ENCODE data around the gene IFIH1.

The IFIH1 gene

DNA sequence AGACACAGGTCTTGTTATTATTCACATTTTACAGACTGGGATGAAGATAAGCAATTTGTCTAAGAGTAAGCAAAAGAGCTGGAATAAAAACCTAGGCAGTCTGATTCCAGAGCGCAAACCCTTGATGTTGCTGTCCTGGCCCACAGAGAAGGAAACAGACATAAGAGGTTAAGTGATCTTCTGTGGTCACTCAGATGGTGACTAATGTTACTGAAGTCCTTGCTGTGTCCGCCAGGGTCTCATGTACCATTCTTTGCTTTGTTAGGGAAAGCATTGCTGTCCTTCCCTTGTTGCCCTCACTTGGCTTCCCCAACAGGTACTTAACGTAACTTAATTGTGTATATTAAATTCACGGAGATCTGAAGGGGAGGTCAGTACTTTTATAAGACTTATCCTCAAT lies 60.3 kb downstream of the IFIH1 start:
- DNase-seq (ENCODE audit: low read depth, low spot score), result no peak

DNA sequence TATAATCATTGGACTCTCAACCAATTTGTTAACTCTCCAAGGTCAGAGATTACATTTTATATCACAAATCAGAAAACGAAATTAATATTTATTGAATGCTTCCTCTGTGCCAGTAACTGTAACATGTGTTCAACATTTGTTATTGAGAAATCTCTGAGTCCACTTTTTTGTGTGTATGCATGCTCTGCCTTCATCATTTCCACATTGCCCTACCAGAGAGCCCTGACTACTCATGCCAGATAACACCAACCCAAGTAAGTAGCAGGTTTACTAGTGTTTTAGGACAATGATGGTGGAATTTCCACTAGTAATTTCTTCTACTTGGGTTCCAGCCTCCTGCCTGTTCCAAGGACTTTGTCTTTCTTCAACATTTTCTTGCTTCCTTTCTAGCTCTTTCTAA lies 61.1 kb downstream of the IFIH1 start:
- DNase-seq (ENCODE audit: low read depth, low spot score), result no peak

DNA sequence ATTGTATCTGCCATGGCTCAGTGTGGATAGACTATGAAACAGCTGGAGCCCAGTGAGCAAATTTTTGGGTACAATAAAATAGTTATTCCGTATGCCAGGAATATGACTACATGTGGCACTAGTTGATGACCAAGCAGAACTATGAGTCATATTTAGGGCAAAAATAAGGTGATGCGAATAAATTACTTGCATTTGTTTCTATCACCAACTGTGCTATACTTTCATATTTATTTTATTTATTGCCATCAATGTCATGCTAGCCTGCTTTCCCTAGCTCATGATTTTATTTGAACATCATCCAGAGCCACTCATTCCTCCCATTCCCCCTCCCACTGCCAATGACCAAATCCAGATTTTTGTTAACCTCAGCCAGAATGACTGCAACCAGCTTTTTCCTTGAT lies 61.9 kb downstream of the IFIH1 start:
- DNase-seq (ENCODE audit: low read depth, low spot score), result no peak

DNA sequence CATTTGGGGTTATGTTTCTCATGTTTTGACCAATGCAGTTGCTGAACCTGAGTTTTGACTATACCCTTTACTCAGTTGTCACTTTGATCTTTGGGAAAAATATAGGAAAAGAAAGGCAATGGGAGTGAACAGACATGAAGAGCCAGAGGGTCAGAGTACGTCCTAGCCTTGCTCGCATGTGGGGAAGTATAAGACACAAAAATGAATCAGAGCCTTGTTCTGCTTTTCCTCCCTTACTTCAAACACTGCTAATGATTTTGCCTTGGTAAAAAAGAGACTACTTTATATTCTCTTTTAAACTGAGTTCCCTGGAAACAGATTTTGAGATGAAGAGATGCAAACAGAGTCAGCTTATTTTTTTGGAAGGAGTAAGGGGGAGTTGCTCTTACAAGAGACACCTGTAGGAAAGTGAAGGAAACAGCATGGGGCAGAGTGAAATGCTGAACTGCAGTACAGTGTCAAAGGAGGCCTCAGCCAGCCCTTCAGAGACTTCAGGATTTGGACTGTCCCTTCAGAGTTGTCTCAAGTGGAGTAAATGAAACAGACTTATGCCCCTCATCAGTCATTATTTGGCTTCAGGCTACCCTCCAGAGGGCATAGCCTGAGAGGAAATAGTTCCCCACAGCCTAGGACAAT lies 64.1 kb downstream of the IFIH1 start:
- no peak for DNase-seq (ENCODE audit: low read depth, low spot score)

DNA sequence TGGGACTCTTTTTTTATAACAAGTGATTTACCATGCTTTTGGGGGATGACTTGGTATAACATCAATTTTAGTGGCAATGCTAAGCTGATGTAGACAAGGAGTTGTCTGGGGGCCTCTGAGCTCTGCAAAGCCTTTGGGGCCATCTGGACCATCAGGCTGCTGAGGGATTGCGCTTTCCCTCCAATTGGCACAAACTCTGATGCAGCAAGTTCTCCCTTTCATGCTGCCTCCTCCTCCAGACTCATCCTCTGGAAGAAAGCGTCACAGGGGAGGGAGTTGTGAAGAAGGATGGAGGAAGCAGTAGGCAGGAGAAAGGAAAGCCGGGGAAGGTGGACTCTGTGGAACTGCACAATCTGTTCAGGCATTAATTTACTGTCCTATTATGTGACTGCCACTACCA lies 65.0 kb downstream of the IFIH1 start:
- DNase-seq (ENCODE audit: low read depth, low spot score), result no peak

DNA sequence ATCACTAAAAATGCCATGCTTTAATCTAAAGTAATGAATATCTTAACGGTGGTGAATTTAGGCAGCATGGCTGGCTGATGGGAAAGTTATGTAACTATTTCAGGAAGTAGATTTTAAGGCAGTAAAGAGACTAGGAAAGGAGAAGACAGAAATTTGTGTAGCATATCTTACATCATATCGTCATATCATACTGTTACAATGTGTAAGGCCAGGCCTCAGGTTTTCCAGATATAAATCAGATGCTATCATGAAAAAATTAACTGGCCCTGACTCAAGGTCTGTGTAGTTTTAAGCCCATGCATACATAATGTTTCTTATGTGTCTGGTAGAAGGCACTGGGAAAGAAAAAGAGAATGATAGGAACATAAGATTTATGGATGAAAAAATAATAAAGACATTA lies 66.3 kb downstream of the IFIH1 start:
- DNase-seq (ENCODE audit: low read depth, low spot score), result no peak

DNA sequence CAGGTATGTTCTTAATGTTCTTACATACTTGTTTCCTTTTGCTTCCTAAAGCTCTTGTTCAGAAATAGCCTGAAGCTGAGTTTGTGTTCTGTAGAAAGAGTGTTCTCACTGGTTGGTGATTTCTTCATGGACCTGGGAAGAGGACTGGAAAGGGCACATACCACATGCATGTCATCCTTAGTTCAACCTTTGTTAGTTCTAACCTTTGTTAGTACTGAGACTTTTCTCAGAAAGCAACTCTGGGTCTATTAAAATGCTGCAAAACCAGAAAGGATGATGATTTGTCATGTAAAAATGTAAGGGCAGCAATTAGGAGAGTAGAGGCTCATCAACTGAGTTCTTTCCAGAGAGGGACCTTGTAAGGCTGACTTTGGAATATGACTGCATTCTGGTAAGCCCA lies 72.7 kb downstream of the IFIH1 start:
- DNase-seq (ENCODE audit: low read depth, low spot score), result no peak

DNA sequence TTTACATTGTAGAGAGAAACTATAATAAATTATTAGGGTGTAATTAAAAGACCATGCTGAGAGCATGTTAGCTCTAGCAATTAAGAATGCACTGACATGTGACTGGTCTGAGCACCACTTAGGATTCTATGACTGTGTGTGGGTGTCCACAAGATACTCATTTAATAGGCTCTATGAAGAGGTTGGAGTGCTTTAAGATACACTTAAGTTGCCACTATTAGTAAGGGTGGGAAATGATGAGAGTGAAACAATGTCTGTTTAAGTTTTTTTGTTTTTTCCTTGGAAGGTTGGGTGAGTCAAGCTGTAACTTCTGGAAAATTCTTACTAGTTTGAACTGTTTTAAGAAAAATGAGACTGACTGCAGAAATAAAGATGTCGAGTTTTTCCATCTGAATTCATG lies 73.4 kb downstream of the IFIH1 start:
- no peak for DNase-seq (ENCODE audit: low read depth, low spot score)

DNA sequence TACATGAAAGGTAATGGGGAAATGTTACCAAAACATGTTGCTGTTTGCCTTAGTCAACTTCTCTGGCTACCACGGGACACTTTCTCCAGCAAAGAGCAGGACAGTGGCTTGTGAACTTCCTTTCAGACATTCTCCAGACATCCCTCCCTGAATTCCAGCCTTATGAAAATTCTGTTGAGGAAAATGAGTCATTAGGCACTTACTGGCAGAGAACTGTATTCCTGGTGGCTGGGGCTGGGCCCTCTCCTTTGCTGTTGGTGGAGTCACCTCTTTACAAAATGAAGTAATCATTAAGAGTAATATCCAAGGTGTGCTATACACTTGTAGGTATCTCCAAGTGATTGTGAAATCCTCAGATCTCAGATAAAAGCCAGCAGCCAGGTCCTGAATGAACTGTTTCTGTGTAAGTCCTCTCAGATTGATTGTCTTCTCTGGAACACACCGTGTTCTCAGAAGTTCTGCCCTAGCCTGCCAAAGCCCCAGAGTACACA lies 73.9 kb downstream of the IFIH1 start:
- no peak for DNase-seq (ENCODE audit: low read depth, low spot score)

DNA sequence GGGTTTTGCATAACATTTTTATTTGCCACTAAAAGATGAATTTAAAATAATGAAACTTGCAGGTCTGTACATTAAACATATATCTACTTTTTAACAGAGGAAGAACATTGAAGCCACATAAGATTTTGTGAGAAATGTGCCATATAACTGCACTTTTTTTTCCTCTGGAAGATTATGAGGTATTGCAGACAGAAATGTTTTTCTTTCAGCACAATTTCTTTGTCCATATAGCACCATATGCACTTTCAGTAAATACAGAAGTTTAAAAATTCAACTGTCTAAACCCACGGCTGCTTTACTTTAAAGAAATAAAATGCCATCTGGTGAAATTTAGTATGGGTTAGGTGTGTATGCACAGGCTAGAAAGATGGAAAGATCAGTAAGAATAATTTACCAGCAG lies 74.8 kb downstream of the IFIH1 start:
- no peak for DNase-seq (ENCODE audit: low read depth, low spot score)

DNA sequence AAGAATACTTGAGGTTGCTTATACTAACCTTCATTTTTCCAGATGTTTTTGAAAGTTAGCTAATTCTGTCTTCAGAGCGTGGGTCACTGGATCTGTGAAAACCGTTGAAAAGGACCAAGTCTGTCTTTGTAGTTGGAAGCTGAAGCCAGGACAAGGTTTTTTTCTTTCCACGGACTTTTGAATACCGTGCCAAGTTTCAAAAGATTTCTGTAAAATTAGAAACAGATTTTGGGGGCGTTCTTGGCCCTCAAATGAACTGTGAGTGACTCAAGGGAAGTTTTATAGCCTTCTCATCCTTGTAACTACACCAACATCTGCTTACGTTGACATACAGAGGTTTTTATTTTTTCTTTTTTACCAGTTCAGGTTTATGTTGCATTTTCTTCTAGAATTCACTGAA lies 75.2 kb downstream of the IFIH1 start, which contains the start of gene FAP:
TSS of gene FAP (minus strand) at position 152 of the 400 bp plus-strand sequence. CDS start at position 34, 118 bp downstream.
- DNase-seq (ENCODE audit: low read depth, low spot score), result peak; percentile 40

DNA sequence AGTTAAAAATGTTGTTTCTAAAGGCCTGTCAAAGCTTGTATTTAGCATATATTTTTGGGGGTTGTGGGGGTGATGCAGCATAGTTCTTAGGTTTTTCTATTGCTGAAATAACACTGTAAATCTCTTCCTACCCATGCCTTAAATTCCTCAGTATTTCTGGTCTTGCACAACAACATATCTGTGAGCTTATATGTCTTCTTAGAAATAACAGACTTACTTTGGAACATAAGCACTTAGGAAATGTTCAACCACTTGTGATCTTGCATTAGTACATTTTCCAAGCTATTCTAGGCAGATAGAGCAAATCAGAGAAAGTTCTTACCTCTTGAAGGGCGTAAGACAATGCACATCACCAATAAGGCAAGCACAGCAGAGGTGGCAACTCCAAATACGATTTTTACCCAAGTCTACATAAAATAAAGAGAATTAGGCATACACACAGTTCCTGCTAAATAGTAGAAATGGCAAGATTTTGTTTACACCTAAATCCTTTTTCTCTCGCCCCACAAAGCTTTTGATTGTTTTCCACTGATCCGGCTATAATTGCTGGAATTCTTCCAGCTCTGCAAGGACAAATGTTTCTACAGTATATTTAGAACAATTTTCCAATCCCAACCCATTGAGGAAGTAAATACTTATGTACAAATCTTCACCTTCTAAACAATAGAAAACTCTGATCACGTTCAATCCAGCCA lies 75.8 kb downstream of the IFIH1 start:
- peak; percentile 11 for DNase-seq (ENCODE audit: low read depth, low spot score)

DNA sequence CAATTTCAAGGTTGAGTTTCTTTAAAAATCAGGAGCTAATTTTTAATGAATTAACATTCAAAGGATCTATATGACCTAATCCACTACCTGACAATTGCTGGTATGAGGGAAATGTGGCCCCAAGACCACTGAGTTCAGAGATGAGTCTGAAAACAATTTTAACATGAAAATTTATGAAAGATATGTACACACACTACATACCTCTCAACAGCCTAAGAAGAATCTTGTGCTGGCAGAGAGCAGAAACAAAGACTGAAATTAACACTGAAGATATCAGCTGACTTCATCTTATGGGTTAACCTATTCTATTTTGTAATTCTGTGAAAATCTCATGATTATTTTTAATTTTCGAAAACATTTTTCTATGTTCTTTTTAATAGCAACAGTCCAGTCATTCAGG lies 76.9 kb downstream of the IFIH1 start:
- no peak for DNase-seq (ENCODE audit: low read depth, low spot score)

DNA sequence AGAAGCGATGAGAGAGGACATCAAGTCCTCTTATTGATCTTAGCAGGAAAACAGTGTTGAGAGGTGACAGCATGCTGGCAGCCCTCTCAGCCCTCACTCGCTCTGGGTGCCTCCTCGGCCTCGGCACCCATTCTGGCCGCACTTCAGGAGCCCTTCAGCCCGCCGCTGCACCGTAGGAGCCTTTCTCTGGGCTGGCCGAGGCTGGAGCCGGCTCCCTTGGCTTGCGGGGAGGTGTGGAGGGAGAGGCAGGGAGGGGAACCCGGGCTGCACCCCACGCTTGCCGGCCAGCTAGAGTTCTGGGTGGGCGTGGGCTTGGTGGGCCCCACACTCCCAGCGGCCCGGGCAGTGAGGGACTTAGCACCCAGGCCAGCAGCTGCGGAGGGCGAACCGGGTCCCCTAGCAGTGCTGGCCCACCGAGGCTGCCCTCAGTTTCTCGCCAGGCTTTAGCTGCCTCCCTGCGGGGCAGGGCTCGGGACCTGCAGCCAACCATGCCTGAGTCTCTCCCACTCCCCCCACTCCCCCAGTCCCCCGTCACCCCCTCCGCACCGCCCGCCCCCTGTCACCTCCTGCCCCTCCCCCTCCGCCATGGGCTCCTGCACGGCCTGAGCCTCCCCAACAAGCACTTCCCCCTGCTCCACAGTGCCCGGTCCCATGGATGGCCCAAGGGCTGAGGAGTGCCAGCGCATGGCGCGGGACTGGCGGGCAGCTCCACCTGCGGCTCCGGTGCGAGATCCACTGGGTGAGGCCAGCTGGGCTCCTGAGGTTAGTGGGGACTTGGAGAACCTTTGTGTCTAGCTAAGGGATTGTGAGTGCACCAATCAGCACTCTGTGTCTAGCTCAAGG lies 83.6 kb downstream of the IFIH1 start:
- DNase-seq (ENCODE audit: low read depth, low spot score), result no peak

DNA sequence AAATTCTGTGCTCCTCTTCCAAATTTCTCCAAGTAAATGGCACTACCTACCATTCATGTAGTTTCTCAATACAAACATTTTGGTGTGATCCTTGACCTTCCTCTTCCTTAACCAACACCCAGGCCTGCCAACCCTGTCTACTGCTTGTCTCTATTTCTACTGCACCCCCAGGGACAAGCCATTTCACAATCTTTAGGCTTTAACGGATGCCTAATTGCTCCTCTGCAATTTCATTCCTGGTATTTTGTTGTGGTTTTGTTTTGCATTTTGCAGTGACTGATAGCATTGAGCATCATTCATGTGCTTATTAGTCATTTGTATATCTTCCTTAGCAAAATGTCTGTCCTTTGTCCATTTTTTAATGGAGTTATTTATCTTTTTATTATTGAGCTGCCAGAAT lies 85.3 kb downstream of the IFIH1 start:
- DNase-seq (ENCODE audit: low read depth, low spot score), result no peak

DNA sequence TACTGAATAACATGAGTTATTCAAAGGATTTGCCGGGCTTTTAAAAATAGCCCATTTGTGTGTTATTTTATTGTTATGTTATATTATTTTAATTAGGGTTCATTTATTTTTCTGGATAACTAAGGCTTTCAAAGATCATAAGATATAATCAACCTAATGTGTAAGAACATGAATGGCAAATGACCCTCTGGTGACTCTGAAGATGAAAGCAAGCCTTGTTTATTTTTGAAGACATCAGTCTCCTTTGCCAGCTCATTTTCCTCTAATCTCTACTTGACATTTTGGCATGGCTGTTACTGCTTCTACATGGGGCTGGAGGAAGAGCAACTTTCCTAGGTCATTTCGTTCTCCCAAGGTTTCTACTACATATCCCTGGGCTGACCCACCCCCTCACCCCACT lies 85.8 kb downstream of the IFIH1 start:
- DNase-seq (ENCODE audit: low read depth, low spot score), result no peak

DNA sequence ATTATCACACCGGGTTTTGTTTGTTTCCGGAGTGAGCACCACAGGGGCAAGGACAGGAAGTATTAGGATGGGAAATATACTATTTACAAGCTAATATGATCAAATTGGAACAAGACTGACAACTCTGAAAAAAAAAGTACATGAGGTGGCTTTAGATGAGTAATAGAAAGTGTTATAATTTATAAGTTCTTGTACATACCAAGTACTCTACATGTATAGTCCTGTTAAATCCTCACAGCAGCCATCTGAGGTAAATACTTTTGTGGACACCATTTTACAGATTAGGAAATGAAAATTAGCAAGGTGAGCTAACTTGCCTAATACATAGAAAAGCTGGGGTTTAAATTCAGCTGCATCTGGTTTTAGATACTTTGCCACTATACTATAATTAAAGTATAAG lies 86.5 kb downstream of the IFIH1 start:
- DNase-seq (ENCODE audit: low read depth, low spot score), result no peak

DNA sequence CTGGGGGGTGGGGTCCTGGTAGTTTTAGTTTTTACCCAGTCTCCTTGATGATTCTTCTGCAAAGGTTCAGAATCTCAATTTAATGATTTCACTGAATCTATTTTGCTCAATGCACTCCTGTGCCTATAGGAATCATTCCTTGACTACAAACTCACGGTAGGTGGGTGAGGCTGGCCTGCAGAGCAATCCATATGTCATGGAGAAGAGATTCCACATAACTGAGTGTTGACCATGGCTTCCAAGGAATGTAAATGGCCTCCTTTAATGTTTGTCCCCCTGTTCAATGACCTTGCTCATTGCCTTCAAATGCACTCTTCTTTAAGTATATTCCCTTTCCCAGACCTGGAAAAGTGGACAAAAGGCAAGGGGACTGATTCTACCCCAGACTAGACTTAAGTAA lies 87.7 kb downstream of the IFIH1 start:
- no peak for DNase-seq (ENCODE audit: low read depth, low spot score)

DNA sequence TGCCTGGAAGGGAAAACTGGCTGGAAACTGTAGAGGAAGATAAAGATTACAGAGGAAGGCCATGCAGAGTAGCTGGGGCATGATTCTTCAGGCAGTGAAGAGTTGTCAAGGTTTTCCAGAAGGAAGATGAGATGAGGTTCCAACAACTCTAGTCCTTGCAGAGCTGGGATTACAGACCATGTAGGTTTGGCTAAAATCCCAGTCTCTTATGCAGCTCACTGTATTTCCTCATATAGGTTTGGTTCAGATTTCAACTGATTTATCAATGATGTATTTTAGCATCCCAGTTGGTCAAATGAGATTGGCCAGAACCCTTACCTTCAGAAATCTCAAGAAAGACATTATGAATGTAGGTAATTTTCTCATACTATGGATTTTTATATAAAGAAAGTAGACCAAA lies 91.6 kb downstream of the IFIH1 start:
- DNase-seq (ENCODE audit: low read depth, low spot score), result no peak

DNA sequence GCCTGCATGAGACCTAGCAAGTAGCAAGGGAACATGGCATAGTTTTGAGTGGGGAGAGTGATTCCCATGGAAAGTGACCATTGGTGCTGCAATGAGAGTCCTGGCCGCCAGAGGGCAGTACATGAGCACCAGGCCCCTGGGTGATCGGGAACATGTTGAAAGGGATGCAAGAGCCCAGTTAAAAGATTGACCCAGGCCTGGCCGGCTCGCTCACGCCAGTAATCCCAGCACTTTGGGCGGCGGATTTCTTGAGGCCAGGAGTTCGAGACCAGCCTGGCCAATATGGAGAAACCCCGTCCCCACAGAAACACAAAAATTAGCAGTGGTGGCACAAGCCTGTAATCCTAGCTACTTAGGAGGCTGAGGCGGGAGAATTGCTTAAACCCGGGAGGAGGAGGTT lies 97.4 kb downstream of the IFIH1 start:
- DNase-seq (ENCODE audit: low read depth, low spot score), result no peak

DNA sequence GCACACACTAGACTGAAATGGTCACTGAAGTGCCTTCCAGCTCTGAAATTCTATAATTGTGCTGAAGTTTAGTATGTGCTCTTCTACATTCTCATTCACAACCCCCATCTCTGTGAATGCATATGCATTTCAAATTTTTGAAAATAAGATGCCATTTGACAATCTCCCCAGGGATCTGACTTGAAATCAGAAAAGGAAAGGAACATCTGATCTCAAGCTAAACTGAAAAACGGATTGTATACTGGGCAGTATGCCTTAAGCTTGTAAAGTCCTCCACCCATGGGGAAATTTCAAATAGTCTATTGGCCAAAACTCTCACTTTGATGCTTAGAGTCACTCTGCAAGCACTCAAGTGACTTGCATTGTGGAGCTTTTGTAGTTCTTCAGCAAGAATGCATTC lies 98.1 kb downstream of the IFIH1 start:
- DNase-seq (ENCODE audit: low read depth, low spot score), result no peak

DNA sequence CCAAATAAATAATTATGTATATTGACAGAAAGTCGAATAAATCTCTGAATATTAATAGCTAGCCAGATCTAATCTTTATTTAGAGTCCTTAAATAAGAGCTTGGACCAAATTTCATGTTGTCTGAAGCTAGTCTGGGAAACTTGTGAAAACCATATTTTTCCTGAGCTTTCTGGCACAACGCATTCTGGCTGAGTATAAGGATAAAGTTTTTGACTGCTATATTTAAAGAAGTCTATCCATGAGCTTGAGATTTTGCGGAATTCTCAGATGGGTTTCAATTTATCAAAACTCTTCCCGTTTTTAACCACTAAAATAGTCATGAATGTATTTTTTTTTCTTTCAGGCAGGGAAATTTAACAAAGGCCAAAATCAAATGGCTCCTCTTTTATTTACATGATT lies 99.1 kb downstream of the IFIH1 start:
- DNase-seq (ENCODE audit: low read depth, low spot score), result no peak

DNA sequence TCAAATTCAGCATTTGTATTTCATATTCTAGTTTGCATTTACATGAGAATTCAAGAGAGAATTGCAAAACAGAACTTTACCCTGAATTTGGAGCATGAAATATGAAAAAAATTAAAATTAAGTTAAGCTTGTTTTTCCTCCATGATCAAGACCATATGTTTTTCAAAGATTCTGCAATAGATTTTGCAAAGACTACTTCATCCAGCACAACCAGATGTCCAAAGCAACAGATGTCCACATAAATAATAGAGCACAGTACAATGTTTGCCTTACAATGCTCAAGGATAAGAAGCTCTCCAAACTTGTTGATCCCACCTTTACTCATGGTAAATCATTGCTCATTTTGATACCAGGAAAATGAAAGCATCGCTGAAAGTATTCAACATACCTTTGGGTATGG lies 100.9 kb downstream of the IFIH1 start:
- no peak for DNase-seq (ENCODE audit: low read depth, low spot score)

All from brain pericyte (primary cell).